GM20431 (cell line): ENCODE results near the gene MYO1B.

Experiments used
- in situ Hi-C: fragments of 300-500 bp; cut with MseI, MboI; formaldehyde crosslinking; loops from one replicate; pipeline ENCODE4 v1.15.0; 2020; ENCODE audit warnings: low sequenced_read_pairs; ENCODE audit not compliant: unreplicated experiment

The MYO1B gene

DNA sequence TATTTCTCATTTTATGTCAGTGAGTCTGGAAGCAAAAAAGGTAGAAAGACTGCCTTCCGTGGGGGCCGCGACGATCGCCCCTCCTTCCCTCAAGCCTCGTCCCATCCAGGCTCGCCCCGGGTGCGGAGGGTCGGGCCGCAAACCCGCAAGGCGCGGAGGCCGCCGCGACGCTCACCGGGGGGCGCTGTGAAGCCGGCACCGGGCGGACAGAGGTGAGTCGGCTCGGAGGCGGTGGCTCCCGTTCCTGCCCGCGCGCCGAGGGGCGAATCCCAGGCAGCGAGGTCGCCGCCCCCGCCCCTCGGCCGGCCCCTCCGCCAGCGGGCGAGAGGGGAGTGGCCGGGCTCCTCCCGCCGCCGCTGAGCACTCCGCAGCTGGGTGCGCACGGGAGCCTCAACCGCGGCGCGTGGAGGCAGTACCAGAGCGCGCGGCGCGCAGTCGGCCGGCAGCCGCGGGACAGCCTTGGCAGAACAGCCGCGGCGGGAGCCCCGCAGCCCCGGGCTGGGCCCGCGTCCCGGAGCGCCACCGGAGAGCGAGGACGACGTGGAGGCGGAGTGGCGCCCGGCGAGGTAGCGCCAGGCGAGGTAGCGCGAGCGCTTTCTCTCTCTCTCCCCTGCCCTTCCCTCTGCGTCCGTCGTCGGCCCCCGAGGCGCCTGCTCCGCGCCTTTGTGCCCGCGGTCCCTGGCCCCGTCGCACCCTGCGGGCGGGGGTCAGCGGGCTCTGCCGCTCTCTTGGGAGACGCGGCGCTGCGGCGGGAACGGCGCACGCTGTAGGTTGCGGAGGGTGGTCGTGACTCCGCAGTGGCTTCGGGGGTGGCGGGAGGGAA is at the start of gene MYO1B:
Gene MYO1B (plus strand): TSS at position 359 of the 823 bp plus-strand sequence. CDS start 31,492 bp downstream, outside the sequence.
- in situ Hi-C loops = no loop called here

DNA sequence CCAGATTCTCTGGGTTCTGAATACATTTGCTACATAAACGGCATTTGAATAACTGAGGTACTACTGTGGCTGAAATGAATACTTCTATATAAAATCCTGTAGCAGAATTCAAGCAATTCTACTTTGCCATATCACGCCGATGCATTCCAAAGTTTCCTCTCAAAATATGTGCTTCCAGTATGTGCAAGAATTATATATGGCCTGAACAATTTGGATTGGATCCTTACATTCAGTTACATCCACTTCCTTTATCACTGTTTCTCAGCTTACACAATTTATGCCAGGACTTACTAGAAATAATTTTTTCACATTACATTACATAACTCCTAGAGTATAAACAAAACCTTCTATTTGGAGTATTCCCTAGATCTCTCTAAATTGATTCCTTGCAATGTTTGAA is 48.1 kb upstream of the MYO1B start:
- in situ Hi-C loops = no loop called here

DNA sequence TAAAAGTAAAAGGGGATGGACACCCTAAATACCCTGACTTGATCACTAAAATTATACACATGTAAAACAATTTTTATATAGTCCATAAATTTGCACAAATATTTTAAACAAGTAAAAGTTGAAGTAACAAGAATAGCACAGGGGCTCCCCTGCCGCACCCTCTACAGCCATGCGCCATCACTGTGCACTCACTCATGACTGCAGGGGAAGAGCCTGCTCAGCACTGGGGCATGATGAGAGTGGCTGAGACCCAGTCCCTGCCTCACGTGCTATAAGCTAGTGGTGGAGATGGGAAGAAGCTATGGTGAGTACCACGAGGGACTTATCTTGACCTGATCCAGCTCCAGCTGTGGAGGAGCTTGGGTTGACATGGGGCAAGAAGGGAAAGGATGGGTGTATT is 46.9 kb upstream of the MYO1B start:
- in situ Hi-C loops = no loop called here

DNA sequence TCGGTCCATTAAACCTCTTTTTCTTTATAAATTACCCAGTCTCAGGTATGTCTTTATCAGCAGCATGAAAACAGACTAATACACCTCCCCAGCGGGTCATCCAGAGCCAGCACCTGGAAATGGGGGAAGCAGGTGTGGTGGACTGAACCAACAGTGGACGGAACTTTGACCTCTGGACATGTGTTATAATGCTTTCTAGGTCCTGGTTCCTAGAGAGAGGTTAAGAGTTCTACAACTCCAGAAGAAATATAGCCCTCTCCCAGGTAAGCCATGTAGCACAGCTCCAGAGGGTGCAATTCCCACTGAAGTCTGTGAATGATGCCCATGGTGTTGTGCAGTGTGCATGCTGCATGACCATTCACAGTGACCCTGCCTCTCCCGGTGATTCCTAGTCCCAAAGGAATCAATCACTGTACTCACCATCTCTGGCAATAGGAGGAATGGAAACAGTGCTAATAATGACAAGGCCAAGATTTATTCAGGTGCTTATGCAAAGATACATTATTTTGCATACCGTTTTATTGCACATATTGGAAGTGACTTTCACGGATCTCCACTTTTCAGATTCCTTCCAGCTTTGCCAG is 45.2 kb upstream of the MYO1B start:
- in situ Hi-C loops = no loop called here

DNA sequence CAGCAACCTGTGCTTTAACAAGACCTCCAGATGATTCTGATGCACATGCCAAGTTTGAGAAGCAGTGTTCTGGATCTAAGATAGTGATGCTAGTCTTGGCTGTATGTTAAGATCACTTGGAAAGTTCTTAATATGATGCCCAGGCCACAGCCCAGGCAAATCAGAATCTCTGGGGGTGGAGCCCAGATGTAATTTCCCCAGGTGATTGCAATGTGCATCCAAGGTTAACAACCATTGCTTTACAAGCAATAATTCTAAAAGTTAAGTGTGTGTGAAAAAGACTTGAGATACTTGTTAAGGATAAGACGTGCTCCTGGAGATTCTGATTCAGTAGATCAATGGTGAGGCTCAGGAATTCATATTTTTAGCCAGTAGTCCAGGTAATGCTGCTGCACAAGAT is 44.3 kb upstream of the MYO1B start:
- in situ Hi-C loops = no loop called here

DNA sequence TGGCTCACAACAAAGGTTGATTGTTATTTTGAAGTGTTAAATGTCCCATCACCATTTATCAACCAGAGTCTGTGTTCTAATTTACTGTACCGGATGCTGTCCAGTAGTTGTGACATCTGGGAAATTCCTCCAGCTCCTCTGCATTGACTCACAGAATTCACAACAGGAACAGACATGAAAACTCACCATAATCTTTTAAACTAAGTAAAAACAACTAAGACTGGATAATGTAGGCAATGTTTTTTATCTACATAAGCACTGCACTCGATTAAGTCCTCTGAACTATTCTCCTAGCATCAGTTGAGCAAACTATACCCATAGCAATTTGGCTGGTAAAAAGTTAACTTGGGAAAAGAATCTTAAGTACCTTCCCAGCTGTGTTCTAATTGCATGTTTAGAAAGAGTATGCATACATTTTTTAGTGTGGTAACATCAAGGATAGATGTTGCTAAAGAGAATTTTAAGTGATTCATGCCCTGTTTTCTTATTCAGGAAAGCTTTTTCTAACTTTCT is 42.9 kb upstream of the MYO1B start:
- in situ Hi-C loops = no loop called here

DNA sequence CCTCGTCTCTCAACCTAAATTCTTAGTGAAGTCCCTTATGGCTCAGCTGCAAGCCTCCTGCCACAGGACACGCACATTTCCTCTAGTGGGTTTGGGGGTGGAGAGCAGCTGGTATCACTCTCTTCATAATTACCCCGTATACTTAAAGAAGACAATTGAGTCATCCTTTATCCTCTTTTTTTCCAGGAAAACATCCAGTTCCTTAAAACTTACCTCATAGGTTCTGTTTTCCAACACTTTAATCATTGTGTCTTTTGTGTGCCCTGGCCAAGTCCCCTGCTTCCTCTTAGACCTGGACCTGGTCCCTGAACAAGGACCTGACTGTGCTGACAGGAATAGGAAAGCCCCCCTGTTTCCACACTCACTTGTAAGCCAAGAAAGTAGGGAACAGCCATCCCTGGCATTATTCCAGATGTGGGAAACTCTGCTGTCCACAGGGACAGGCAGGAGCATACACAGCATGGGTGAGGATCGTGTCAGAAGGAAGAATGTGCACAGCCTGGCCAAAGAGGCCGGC is 42.3 kb upstream of the MYO1B start:
- in situ Hi-C loops = no loop called here

DNA sequence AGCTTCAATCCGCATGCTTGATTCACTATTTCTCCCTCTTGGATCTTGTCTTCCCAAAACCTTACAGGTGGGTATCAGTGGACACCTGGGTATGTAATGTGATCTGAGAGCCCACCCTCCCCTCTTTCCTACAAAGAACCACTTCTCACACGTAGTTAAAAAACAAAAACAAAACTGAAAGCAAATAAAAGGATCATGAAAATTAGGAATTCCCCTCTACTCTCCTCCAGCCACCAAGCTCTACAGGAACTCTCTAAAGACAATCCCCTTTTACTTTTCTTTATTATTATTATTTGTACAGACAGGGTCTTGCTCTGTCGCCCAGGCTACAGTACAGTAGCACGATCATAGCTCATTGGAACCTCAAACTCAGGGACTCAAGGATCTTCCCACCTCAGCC is 40.8 kb upstream of the MYO1B start:
- in situ Hi-C loops = no loop called here

DNA sequence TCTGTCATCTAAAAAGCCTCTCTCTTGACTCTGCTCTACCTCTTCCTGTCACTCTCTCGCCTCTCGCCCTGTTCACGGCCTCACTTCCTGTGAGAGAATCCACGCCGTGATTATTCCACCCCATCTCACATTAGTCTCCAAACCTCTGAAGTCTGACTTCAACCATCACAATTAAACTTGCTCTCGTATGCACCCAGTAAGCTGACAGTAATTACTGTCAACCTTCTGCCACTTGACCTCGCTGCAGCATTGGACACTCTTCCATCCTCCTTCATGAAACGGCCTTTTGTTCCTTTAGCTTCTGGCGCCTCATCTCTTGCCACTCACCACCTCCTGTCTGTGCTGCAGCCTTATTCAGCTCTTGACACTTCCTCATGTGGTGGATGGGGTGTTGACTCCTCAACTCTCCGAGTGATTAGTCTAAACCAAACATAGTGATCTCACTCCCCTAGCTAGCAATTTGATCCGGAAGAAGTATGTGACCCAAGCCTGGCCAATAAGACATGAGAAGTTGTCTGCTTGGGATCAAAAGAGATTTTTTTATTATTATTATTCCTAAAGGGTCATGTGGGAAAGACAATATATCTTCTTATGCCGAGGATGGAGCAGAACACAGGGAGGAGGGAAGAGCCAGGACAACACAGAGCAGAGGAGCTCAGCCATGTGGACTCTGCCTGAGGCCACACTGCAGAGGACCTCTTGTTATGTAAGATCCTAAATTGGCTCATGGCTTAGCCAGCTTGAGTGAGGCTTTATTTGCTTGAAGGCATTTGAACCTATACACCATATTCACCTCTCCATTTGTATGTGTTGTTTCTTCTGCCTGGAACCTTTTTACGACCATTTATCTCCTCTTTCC is 38.4 kb upstream of the MYO1B start:
- in situ Hi-C loops = no loop called here

DNA sequence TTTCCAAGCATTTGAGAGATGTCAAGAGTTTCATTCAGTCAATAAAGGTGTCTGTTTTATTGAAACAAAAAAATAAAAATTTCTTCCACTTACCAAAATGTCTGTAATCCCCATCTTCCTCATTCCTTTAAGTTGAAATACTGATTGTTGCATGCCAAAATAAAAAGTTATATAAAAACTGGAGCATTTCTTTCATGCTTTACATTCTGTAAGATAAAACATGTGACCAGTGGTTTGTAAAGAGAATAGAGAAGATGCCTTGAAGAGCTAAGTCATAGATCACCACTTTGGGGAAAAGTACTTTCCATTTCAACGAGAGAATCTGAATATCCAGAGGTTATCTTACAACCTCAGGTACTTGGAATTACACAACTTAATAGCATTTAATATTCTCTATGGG is 35.9 kb upstream of the MYO1B start:
- in situ Hi-C loops = no loop called here

DNA sequence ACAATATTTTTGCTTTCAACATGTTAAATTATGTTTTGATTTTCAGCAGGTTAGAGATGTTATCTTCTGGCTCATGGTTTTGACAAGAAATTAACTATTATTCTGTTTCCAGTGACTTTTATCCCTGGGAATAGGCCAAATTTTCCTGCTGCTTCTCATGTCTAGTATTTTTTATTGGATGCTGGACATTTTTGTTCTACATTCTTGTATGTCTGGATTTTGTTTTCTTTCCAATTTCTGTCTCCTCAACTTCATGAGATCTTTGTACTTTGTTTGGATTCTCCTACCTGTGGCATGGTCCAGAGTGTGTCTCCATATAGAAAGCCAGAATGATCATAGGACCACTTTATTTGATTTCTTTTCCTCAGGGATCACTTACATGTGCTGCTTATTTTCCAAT is 33.1 kb upstream of the MYO1B start:
- in situ Hi-C loops = no loop called here

DNA sequence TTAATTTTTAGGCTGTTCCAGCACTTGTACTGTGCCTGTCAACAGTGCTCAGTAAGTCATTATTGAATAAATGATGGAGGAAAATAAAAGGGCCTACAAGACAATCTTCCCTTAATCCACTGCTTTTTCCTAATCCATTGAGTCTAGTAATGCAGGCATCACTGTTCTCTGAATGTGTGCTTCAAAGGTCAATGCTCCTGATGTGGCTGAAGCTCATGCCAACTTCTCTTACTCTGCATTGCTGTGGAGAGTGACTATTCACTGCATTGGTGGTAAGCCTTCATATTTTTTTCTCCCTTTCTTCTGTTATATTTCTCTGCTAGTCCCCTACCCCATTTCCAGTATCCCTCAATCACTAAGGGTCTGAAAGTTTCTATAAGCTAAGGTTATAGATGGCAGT is 31.9 kb upstream of the MYO1B start:
- in situ Hi-C loops = no loop called here

DNA sequence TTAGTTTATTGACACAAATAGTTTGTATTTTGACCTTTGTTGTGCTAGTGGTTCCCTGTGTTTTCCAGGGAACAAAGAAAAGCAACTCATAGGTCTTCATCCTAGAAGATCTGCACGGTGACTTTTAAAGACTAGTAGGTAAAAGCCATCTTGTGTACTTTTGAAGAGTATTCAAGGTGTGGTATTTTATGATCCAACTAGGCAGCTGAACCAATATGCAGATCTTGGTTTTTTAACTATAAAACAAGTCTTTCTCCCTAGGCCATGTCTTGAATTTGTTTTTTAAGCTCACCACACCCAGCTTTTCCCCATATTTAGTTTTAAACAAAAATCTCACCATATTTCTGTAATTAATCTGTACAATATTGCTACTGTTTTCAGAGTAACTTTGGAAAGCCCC is 30.0 kb upstream of the MYO1B start:
- in situ Hi-C loops = no loop called here

DNA sequence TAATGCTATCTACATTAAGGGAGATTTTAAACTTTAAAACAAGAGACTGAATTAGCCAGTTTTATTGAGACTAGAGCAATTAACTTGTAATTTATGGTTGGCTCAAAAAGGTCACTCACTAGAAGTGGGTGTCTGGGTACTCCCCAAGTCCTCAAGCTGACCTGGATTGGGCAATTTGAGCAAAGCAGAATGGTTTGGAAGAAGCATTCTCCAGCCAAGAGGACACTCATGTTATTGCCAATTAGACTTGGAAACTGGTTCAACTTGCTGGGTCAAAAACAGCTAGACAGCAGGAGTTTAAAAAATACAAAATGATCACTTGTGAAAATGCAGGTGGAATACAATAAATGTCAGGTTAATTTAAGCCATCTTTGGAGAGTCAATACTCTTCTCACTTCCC is 29.5 kb upstream of the MYO1B start:
- in situ Hi-C loops = no loop called here

DNA sequence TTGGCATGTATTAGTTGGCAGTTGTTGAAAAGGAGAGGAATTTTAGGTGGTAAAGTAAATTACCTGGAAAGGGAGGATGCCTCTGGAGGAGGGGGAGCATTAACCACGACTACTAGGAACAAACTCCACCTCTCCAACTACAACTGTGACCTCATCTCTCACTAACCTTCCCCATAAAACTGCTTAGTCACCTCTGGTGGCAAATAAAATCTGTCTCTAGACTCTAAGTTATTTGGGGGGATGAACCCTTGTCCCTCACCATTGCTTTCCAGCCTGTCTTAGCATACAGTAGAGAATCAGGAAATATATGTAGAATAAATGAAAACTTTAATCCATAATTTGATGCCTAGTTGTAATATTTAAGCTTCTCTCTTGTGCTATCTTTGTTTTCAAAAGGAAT is 27.6 kb upstream of the MYO1B start:
- in situ Hi-C loops = no loop called here

DNA sequence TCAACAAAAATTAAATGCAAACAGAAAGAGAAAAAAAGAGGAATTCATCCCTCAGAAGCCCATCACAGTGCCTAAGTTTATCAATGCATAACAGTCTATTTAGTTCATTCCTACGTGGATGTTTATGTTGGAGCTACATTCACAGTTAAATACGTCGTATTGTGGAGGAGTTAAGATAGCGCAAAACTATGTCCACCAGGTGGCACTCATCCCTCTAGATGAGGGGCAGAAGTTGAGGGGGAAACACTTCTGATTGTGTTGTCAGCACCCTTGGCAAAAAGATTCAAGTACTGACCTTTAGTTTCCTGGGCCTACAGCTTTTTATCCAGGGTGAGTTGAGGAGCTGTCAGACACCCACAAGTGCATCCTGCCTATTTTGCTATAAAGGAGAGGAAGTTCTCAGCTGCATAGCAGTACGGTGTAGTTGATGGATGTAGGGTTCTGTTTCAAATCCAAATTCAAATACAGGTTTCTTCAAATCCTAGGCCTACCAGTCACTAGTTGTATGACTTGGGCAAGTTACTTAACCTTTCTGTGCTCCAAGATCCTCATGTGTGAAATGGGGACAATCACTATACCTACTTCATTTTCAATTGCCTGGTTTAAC is 26.8 kb upstream of the MYO1B start:
- in situ Hi-C loops = no loop called here

DNA sequence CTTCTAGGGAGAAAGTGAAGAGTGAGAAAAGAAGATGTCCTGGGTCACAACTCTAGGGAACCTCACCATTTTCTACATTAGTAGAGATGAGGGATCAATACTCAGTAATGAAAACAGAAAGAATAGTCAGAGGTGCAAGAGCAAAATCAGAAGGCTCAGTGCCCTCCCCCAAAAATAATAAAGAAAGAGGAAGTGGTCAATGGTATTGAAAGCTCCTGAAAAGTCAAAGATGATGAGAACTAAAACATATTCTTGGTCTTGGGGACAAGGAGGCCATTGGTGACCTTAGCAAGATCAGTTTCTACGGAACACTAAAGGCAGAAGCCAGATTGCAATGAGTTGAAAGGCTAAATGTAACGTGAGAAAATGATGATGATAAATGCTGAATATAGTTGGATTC is 24.5 kb upstream of the MYO1B start:
- in situ Hi-C loops = no loop called here

DNA sequence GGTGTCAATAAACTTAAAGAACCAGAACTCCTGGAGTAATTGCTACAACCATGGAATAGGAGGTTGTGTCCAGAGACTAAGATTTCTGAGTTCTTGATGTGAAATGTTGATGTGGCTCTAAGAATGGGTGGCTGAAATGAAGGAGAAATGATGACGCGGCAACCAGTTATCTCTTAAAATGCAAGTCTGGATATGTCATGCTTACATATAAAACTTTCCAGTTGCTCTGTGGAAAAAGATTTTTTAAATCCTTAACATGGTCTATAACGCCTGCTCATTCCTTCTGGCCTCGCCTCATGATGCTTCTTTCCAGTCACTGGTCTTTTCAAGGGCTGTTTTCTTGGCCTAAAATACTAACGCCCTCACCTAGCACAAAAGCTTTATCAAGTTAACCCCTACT is 23.5 kb upstream of the MYO1B start:
- in situ Hi-C loops = no loop called here

DNA sequence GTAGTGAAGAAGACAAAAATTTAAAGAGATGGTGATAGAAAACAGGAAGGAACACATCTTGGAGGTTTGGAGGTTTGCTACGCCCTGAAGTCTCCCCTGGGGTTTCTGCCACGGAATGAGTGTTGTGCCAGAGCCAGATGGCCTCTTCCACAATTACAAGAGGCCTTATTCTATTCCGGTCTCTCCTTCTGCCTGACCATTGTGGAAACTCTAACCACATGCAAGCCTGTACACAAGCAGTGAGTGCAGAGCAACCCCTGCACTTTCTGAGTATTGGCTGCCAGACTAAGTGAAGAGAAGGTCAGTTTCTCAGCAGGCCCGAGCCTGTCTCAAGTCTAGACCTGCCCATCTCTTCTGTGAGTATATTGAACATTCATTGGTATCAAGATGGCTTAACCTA is 22.7 kb upstream of the MYO1B start:
- in situ Hi-C loops = no loop called here

DNA sequence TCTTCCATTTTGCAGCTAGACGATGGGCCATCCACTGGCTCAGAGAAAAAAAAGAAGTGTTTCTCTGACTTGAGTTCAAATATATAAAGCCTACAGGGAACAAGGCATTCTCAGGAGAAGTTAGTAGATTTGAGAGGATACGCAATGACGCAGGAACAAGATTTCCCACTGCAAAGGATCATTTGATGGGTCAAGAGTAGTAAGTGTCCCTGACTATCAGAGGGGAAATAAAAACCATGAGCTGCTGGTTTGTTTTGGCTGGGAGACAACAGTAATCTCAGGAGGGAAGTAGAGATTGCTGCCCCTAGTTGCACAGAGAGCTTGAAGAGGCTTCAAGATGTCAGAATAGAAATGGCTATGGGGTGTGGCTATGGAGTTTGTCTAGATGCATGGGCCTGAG is 22.3 kb upstream of the MYO1B start:
- in situ Hi-C loops = no loop called here
